Skin epidermis (tissue), 12 donors: ENCODE results near the gene PDZRN3.

ENCODE experiments used
- H3K27ac ChIP-seq, 21 experiments: fragments of 200-600 bp; sonication (generic) in 11 of 21; one replicate each; pipeline ENCODE4 v1.5.0; 2020; ENCODE audit warnings: mild to moderate bottlenecking in 3 of 21, inconsistent platforms in 2 of 21, moderate library complexity in 2 of 21
- H3K4me3 ChIP-seq, 7 experiments: fragments of 200-600 bp; sonication (generic) in 2 of 7; one replicate each; pipeline ENCODE4 v1.5.0; 2020; ENCODE audit warnings: inconsistent platforms in 2 of 7, mild to moderate bottlenecking in 2 of 7, moderate library complexity in 1 of 7

Gene PDZRN3

GRCh38 chr3:73624821-73625665 lies at the start of gene PDZRN3:
TSS of gene PDZRN3 (minus strand) at chr3:73624941.
- Histone ChIP-seq H3K27ac (peak within 1 kb of the TSS in 20 of 21 experiments; percentile 53 to 86 (median 74)), H3K4me3 (peak within 1 kb of the TSS; percentile 37 to 61 (median 45))

- Histone ChIP-seq H3K4me3 (no peak overlapping the region), H3K27ac (no peak overlapping the region)
Measured at GRCh38 chr3:73674280-73674679, 49.5 kb upstream of the PDZRN3 start.

GRCh38 chr3:73669260-73669659 lies 44.5 kb upstream of the PDZRN3 start:
- Histone ChIP-seq H3K27ac (no peak overlapping the region), H3K4me3 (no peak overlapping the region)

GRCh38 chr3:73668391-73668790 lies 43.6 kb upstream of the PDZRN3 start:
- Histone ChIP-seq H3K27ac (no peak overlapping the region), H3K4me3 (no peak overlapping the region)

GRCh38 chr3:73667889-73668288 lies 43.1 kb upstream of the PDZRN3 start:
- no peak overlapping the region for H3K27ac ChIP-seq
- H3K4me3 ChIP-seq: no peak overlapping the region

GRCh38 chr3:73665286-73665685 lies 40.5 kb upstream of the PDZRN3 start:
- Histone ChIP-seq H3K27ac (no peak overlapping the region), H3K4me3 (no peak overlapping the region)

GRCh38 chr3:73664389-73664788 lies 39.6 kb upstream of the PDZRN3 start:
- Histone ChIP-seq H3K27ac (no peak overlapping the region), H3K4me3 (no peak overlapping the region)

- no peak overlapping the region for H3K27ac ChIP-seq
- H3K4me3 ChIP-seq: no peak overlapping the region
Measured at GRCh38 chr3:73663495-73663894, 38.8 kb upstream of the PDZRN3 start.

- Histone ChIP-seq H3K4me3 (no peak overlapping the region), H3K27ac (no peak overlapping the region)
Measured at GRCh38 chr3:73661265-73661664, 36.5 kb upstream of the PDZRN3 start.

GRCh38 chr3:73658227-73658626 lies 33.5 kb upstream of the PDZRN3 start:
- Histone ChIP-seq H3K27ac (no peak overlapping the region), H3K4me3 (no peak overlapping the region)

GRCh38 chr3:73657186-73657585 lies 32.4 kb upstream of the PDZRN3 start:
- Histone ChIP-seq H3K27ac (no peak overlapping the region), H3K4me3 (no peak overlapping the region)

GRCh38 chr3:73656241-73656890 lies 31.6 kb upstream of the PDZRN3 start:
- no peak overlapping the region for H3K4me3 ChIP-seq
- H3K27ac ChIP-seq: peak overlapping the region in 1 of 21 experiments; percentile 70

GRCh38 chr3:73655197-73655596 lies 30.5 kb upstream of the PDZRN3 start:
- no peak overlapping the region for H3K27ac ChIP-seq
- no peak overlapping the region for H3K4me3 ChIP-seq

- H3K27ac ChIP-seq: no peak overlapping the region
- no peak overlapping the region for H3K4me3 ChIP-seq
Measured at GRCh38 chr3:73653877-73654276, 29.1 kb upstream of the PDZRN3 start.

- no peak overlapping the region for H3K4me3 ChIP-seq
- H3K27ac ChIP-seq: no peak overlapping the region
Measured at GRCh38 chr3:73653351-73653750, 28.6 kb upstream of the PDZRN3 start.

- Histone ChIP-seq H3K27ac (no peak overlapping the region), H3K4me3 (no peak overlapping the region)
Measured at GRCh38 chr3:73652896-73653295, 28.2 kb upstream of the PDZRN3 start.

- no peak overlapping the region for H3K4me3 ChIP-seq
- no peak overlapping the region for H3K27ac ChIP-seq
Measured at GRCh38 chr3:73637042-73637441, 12.3 kb upstream of the PDZRN3 start.

GRCh38 chr3:73635254-73635653 lies 10.5 kb upstream of the PDZRN3 start:
- no peak overlapping the region for H3K27ac ChIP-seq
- no peak overlapping the region for H3K4me3 ChIP-seq

GRCh38 chr3:73633916-73634344 lies 9.2 kb upstream of the PDZRN3 start:
- H3K27ac ChIP-seq: no peak overlapping the region
- H3K4me3 ChIP-seq: no peak overlapping the region

GRCh38 chr3:73633453-73633852 lies 8.7 kb upstream of the PDZRN3 start:
- Histone ChIP-seq H3K4me3 (no peak overlapping the region), H3K27ac (no peak overlapping the region)

- H3K27ac ChIP-seq: peak overlapping the region in 6 of 21 experiments; percentile 23 to 81 (median 68)
- H3K4me3 ChIP-seq: peak overlapping the region in 1 of 7 experiments; percentile 51
Measured at GRCh38 chr3:73626106-73626505, 1.4 kb upstream of the PDZRN3 start.
